ENCODE measurements around the gene ADCY3. TPM values are rescaled to one million over a fixed set of nuclear protein-coding genes. Genes with fewer than 3 reads are reported as not detected.

The ADCY3 gene
- total RNA-seq, 4 donors from 2014 or later, result 3.9 to 16.6 (median 12.3) TPM

DNA sequence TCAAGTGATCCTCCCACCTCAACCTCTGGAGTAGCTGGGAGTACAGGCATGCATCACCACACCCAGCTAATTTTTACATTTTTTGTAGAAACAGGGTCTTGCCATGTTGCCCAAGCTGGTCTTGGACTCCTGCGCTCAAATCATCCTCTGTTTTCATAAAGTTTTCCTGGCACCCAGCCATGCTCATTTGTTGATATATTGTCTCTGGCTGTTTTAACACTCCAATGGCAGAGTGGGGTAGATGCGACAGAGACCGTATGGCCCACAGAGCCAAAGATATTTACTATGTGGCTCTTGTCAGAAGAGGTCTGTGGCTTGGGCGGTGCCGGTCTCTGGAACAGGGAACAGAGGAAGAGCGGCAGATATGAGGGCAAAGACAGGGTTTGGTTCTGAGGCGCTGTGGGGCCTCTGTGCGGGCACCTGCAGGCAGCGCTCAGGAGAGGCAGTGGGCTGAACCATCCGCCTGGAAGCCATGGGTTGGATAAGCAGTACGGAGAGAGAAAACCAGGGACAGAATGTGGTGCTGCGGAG, 76.6 kb downstream of the ADCY3 start:
- no peaks in the 10 kb centered on the region for H3K36me3 ChIP-seq
- intact Hi-C loops (cut with DNase I; ENCODE audit: low total_unique reads) (no loop called here), in situ Hi-C loops (cut with MboI; ENCODE audit: low sequenced_read_pairs in 4 of 4) (no loop called here)
- H3K4me1 ChIP-seq, result no peaks in the 10 kb centered on the region
- no peaks in the 10 kb centered on the region for H3K27me3 ChIP-seq
- TF ChIP-seq POLR2A (IDR thresholded peaks at IDR 0.05), result no peak
- TF ChIP-seq, protein P1, sequence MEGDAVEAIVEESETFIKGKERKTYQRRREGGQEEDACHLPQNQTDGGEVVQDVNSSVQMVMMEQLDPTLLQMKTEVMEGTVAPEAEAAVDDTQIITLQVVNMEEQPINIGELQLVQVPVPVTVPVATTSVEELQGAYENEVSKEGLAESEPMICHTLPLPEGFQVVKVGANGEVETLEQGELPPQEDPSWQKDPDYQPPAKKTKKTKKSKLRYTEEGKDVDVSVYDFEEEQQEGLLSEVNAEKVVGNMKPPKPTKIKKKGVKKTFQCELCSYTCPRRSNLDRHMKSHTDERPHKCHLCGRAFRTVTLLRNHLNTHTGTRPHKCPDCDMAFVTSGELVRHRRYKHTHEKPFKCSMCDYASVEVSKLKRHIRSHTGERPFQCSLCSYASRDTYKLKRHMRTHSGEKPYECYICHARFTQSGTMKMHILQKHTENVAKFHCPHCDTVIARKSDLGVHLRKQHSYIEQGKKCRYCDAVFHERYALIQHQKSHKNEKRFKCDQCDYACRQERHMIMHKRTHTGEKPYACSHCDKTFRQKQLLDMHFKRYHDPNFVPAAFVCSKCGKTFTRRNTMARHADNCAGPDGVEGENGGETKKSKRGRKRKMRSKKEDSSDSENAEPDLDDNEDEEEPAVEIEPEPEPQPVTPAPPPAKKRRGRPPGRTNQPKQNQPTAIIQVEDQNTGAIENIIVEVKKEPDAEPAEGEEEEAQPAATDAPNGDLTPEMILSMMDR (IDR thresholded peaks at IDR 0.05 in 4 of 5, conservative IDR thresholded peaks at IDR 0.05 in 1 of 5), result no peak
- no peak overlapping the region for H3K27ac ChIP-seq
- no peak for DNase-seq
- no peaks in the 10 kb centered on the region for H3K9me3 ChIP-seq
- no peak overlapping the region for H3K4me3 ChIP-seq
- ATAC-seq, result no peak

DNA sequence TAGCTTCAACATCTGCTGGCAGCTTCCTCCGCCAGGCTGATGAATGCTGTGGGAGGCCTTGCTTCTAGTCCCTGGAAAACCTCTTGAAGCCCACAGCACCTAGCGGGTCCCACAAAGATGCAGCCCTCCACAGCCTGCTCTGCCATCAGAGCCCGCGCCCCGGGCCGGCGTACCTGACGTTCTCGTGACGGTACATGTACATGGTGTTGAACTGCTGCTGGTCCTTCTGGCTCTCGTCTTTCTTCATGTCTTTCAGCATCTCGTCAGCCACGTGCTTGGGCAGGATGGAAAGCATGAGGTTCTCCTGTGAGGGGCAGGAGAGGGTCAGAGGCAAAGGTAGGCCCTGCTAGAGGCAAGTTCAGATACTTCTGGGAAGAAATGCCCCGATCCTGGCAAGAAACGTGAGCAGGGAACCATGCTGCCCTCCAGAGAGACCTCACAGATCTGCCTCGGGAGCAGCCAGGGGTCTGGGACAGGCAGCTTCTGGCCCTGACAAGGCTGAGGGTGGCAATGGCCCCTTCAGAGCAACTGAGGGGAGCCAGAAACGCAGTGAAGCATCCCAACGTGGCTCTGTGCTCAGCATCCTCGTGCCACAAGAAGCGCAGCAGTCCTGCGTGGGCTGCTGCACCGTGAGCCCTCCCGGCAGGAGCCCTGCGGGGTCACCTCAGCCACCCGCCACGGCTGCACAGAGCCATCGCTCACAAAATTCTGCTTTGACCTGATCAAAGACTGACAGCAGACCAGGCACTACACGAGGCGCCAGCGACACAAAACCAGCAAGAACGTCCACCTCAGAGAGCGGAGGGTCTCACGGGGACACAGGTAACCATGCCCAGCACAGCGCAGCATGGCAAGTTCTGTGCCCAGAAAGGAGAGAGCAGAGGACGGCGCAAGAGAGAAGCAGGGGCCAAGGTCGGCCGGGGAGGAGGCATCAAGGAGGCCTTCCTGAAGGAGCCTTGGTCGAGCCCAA, 77.7 kb downstream of the ADCY3 start:
- in situ Hi-C loops (cut with MboI; ENCODE audit: low sequenced_read_pairs in 4 of 4) (no loop called here), intact Hi-C loops (cut with DNase I; ENCODE audit: low total_unique reads) (no loop called here)
- Histone ChIP-seq H3K4me3 (no peak overlapping the region), H3K9me3 (no peaks in the 10 kb centered on the region), H3K27me3 (no peaks in the 10 kb centered on the region), H3K27ac (no peak overlapping the region), H3K4me1 (no peaks in the 10 kb centered on the region), H3K36me3 (no peaks in the 10 kb centered on the region)
- TF ChIP-seq, protein P1 (IDR thresholded peaks at IDR 0.05 in 4 of 5, conservative IDR thresholded peaks at IDR 0.05 in 1 of 5), result no peak
- TF ChIP-seq POLR2A (IDR thresholded peaks at IDR 0.05), result no peak
- DNase-seq (no peak), ATAC-seq (no peak)

DNA sequence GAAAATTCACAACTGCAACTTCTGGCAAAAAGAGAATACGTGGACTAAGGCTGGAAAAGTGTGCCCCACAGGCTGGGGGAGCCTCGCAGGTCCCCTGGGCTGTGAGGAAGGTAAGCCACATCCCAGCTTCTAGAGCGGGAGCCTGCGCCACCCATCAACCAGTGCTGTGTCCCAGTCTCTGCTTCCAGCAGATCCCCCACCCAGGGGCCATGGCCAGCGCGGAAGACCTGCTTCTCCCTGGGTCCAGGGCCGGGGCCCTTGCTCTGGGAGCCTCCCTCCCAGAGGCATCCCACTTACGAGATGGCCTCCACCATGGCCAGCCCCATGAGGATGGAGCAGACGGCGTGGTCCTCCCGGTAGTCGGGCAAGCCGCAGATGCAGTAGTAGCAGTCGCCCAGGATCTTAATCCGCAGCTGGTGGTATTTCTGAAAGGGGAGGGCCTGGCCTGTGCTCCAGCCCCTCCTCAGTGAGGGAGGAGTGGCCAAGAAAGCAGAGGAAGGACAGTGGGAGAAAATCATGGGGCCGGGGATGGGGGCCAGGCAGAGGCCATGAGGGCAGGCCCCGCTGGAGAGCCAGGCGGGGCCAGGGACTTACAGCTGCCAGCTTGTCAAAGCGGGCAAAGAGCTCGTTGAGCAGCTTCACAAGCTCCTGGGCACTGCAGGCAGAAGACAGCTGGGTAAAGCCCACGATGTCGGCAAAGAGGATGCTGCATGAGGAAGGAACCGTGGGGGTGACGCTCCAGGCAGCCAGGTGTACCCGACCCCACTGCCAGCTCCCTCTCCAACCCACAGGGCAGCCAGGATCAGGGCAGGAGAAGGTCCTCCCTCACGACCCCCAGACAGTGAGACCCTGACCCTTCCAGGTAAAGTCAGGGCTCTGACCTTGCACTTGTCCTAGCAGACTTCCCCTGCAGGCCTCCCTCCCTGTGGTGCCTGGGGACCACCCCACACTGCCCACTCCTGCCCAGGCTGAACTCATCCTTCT, 78.8 kb downstream of the ADCY3 start:
- H3K9me3 ChIP-seq, result no peaks in the 10 kb centered on the region
- H3K27me3 ChIP-seq, result no peaks in the 10 kb centered on the region
- no peak for DNase-seq
- H3K4me3 ChIP-seq, result no peak overlapping the region
- in situ Hi-C loops (cut with MboI; ENCODE audit: low sequenced_read_pairs in 4 of 4) (no loop called here), intact Hi-C loops (cut with DNase I; ENCODE audit: low total_unique reads) (no loop called here)
- ATAC-seq, result no peak
- TF ChIP-seq, protein P1 (IDR thresholded peaks at IDR 0.05 in 4 of 5, conservative IDR thresholded peaks at IDR 0.05 in 1 of 5), result no peak
- no peak for TF ChIP-seq POLR2A (IDR thresholded peaks at IDR 0.05)
- no peaks in the 10 kb centered on the region for H3K36me3 ChIP-seq
- no peak overlapping the region for H3K27ac ChIP-seq
- H3K4me1 ChIP-seq, result no peaks in the 10 kb centered on the region

GRCh38 chr2:24840164-24840869, 79.7 kb downstream of the ADCY3 start:
- DNase-seq (no peak), ATAC-seq (no peak)
- in situ Hi-C loops (cut with MboI; ENCODE audit: low sequenced_read_pairs in 4 of 4) (no loop called here), intact Hi-C loops (cut with DNase I; ENCODE audit: low total_unique reads) (no loop called here)
- no peaks in the 10 kb centered on the region for H3K9me3 ChIP-seq
- no peak overlapping the region for H3K4me3 ChIP-seq
- no peaks in the 10 kb centered on the region for H3K4me1 ChIP-seq
- no peaks in the 10 kb centered on the region for H3K36me3 ChIP-seq
- no peak overlapping the region for H3K27ac ChIP-seq
- no peaks in the 10 kb centered on the region for H3K27me3 ChIP-seq
- no peak for TF ChIP-seq POLR2A (IDR thresholded peaks at IDR 0.05)
- TF ChIP-seq, protein P1 (IDR thresholded peaks at IDR 0.05 in 4 of 5, conservative IDR thresholded peaks at IDR 0.05 in 1 of 5), result no peak
